ENCODE results near the gene THRSP.
"Not testable (repeated sequence)": the region's sequence is repeated elsewhere in the genome, so short reads cannot be mapped to it uniquely, and the experiment has no call there.

THRSP gene

DNA sequence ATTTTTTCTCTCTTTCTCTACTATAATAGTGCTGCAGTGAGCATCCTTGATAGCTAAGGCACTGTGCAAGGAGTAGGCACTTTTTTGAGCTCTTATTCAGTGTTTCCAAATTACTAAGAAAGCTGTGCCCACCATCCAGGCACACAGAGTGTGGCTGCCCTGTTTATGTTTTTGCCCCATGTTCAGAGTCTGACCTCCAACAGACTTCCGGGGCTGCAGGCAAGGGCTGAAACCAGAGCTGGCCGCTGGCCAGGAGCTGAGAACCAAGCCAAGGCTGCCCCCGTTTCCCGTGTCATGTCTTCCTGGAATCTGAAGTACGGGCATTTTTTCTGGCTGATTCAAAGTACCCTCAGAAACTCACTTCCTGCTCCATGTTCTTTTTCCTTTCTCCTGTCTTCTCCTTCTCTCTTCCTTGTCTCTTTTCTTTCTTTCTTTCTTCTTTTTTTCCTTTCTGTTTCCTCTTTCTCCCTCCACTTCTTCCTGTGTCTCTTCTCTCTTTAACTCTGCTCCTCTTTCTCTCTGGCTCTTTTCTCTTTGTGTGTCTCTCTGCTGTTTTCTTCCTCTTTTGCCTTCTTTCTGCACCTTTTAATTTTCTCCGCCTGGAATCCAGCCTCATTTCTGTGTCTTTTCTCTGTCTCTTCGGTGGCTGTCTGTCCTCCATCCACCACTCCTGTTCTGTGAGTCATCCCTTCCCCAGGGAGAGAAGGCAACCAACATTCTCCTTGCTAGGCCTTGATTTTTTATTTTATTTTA, 23.6 kb upstream of the THRSP start:
- DNase-seq, result no peak

DNA sequence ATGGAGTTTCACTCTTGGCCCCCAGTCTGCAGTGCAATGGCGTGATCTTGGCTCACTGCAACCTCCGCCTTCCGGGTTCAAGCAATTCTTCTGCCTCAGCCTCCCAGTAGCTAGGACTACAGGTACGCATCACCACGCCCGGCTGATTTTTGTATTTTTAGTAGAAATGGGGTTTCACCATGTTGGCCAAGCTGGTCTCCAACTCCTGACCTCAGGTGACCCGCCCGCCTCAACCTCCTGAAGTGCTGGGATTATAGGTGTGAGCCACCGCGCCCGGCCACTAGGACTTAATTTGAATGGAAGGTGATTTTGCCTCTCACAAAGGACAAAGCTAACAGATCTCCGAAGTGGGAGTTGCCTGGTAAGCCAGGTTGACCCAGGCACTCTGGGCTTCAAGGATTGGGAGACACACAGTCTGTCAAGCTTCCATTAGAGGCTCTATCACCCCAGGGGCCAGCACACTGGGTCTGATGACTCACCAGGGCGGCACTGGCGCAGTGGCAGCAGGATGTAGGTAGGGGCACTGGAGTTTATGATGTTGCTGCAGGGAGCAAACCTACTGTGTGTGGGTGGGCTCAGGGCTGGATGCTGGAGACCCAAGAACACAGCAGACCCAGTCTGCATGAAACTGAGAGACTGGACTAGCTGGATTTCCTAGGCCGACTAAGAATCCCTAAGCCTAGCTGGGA, 22.8 kb upstream of the THRSP start:
- no peak for DNase-seq

DNA sequence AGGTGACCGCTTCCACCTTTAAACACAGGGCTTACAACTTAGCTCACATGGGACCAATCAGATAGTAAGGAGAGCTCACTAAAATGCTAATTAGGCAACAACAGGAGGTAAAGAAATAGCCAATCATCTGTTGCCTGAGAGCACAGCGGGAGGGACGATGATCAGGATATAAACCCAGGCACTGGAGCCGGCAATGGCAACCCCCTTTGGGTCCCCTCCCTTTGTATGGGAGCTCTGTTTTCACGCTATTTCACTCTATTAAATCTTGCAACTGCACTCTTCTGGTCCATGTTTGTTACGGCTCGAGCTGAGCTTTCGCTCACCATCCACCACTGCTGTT, 22.3 kb upstream of the THRSP start:
- not testable (repeated sequence) for DNase-seq

DNA sequence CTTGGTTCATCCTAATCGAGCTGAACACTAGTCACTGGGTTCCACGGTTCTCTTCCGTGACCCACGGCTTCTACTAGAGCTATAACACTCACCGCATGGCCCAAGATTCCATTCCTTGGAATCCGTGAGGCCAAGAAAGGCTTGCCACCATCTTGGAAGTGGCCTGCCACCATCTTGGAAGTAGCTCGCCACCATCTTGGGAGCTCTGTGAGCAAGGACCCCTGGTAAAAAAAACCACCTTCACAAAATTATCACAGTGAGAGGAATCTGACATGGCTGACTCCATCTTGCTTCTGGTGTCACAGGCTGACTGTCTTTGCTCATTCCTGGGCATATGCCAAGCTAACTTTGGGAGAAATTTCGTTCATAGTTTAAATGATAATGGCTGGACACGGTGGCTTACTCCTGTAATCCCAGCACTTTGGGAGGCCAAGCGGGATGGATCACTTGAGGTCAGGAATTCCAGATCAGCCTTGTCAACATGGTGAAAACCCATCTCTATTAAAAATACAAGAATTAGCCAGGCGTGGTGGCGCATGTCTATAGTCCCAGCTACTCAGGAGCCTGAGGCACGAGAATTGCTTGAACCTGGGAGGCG, 21.7 kb upstream of the THRSP start:
- DNase-seq, result no peak

DNA sequence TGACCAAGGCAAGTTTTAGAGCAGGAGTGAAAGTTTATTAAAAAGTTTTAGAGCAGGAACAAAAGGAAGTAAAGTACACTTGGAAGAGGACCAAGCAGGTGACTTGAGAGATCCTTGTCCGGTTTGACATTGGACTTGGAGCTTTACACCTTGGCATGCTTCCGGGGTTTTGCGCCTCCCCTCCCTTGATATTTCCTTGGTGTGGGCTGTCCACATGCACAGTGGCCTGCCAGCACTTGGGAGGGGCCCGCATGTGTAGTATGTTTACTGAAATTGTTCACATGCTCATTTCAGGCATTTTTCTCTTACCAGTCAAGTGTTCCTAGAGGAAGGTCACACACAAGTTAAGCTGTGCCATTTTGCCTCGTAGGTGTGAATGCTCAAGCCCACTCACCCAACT, 19.0 kb upstream of the THRSP start:
- no peak for DNase-seq

DNA sequence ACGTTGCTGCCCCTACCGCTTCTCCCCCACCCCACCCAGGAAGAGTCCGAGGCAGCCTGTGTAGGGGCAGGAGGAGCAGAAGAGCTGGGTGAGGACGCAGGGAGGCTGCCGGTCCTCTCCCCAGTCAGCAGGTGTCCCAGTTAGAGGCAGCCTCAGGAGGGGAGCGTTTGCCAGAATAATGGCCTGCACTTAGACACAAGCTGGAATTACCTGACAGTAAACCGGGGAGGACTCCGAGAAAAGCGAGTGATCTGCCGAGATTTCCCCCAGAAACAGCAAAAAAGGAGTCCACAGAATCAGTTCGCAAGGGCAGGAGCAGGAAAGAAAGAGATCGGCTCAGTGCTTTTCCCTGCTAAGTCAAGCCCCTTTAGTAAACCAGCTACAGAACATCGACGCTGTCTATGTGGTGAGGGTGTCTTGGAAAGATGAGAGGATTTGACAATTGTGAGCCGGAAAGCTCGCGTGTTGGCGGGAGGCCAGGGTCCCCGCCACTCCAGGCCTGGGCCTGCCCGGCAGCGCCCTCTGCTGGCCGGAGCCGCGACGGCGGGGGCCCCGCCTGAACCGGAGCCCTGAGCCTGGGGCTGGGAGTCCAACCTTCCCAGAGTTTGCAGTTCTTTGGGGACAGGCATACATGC, 17.7 kb upstream of the THRSP start:
- DNase-seq, result peak; percentile 42

DNA sequence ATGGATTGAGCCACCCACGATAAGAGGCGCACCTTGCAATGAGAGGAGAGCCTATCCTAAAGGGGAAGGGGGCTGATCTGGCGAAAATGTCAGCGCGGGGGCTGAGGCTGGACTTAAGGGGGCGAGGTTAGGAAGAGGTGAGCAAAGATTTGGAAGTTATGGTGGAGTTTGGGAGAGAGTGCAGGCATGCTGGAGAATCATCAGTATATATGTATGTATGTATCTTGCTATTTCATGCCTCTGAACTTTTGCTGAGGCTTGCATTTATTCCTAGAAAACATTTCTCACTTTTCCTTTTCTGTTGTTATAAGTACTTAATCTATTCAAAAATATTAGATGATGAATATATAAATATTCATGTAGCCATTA, 17.2 kb upstream of the THRSP start:
- DNase-seq, result no peak

DNA sequence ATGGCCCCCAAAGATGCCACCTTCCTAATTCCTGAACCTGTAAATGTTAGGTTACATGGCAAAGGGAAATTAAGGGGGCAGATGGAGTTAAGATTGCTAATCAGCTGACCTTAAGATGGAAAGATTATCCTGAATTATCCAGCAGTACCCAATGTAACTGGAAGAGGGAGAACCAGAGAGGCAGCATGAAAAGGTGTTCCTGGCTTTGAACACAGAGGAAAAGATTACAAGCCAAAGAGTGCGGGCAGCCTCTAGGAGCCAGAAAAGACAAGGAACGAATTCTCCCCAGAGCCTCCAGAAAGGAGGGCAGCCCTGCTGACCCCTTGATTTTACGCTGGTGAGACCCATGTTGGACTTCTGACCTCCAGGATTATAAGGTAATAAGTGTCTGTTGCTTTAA, 15.1 kb upstream of the THRSP start:
- DNase-seq, result no peak

DNA sequence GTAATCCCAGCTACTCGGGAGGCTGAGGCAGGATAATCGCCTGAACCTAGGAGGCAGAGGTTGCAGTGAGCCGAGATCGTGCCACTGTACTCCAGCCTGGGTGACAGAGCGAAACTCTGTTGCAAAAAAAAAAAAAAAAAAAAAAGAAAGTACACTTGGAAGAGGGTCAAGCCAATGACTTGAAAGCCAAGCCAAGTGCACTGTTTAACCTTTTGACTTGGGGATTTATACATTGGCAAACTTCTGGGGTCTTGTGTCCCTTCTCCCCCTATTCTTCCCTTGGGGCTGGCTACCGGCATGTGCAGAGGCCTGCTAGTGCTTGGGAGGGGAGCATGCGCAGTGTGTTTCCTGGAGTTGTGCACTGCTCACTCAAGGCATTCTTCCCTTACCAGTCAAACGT, 14.3 kb upstream of the THRSP start:
- no peak for DNase-seq

DNA sequence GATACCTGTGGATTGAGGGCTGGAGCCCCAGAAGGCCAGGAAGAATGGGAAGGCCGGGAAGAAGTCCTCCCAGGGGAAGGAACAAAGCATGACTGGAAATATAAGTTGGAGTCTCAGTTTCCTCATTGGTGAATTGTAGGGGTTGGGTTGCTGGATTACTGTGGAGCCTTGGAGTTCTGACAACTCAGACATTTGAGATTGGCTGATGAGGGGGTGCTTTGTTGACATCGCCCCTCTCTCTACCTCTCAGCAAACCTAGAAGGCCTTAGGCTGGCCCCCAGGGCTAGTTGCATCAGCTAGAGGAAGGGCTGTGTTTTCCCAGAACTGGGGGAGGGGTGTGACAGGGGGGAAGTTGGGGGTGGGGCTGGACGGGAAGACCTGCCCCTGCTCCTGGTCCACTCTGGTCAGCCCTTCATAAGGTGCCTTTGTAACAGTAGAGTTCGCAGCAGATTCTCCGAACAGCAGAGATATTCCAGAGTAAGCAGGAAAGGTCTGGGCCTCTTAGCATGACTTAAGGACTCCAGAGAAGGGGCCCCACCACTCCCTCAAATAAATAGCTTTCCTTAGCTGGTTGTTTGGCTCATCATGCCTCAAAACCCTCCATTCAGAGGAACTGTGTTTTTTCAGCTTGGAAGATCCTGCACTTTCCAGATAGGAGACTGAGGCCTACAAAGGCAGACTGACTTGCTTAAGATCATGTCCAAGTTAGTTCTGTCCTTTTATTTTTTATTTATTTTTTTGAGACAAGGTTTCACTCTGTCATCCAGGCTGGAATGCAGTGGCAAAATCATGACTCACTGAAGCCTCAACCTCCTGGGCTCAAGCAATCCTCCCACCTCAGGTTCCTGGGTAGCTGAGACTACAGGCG, 12.5 kb upstream of the THRSP start:
- no peak for DNase-seq

DNA sequence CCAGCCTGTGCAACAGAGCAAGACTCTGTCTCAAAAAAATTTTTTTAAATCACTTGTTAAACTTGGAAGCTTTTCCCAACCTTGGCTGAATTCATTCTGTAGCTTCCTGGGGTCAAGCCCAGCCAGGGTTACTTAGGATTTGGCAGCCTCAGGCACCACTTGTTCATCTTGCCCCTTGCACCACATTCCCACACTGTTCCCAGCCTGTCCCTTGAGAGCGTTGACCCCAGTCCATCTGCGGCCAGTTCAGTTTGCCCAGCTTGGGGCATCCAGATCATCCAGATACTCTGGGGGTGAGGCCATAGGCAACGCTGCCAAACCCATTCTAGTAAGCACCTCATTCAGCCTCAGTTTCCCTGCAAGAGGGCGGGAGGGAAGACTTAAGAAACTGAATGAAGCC, 8.7 kb upstream of the THRSP start:
- no peak for DNase-seq

DNA sequence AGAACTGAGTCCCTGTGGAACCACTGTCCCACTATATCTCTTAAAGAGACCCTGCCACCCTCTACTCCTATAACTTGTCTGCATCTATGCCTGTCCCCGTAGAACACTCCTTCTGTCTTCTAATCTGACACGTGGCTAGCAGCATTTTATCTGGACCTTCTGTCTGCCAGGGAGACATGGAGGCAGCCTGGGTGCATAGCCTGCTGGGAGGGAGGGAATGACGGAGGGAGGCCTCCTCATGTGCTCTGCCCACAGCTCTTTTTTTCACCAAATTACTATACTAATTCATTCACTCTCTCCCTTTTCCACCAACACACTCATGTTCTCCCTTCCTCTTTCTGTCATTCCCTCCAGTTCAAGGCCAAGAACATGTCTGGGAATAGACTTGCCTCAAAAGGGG, 7.6 kb upstream of the THRSP start:
- no peak for DNase-seq

DNA sequence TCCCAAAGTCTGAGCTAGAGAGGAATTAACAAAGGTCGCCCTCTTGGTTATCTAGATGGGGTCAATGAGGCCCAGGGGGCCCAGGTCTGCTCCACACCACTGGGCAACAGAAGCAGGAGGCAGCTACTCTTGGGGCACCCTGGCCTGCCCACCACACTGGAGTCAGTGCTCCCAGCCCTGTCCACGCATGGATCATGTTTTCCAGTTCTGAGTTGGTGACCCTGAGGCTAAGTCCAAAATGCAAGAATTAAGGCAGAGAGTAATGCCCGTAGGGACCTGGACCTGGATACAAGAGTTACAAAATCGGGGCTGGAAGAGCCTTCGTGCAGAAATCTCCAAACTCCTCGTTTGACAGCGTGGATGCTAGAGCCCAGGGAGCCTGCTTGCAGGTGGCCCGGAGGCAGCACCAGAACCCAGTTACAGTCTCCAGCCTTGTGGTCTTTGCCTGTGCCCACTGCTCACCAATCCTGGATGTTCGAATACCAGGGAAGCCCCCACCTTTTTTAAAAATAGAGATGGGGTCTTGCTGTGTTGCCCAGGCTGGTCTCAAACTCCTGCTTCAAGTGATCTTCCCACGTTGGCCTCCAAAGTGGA, 6.1 kb upstream of the THRSP start:
- DNase-seq, result no peak

DNA sequence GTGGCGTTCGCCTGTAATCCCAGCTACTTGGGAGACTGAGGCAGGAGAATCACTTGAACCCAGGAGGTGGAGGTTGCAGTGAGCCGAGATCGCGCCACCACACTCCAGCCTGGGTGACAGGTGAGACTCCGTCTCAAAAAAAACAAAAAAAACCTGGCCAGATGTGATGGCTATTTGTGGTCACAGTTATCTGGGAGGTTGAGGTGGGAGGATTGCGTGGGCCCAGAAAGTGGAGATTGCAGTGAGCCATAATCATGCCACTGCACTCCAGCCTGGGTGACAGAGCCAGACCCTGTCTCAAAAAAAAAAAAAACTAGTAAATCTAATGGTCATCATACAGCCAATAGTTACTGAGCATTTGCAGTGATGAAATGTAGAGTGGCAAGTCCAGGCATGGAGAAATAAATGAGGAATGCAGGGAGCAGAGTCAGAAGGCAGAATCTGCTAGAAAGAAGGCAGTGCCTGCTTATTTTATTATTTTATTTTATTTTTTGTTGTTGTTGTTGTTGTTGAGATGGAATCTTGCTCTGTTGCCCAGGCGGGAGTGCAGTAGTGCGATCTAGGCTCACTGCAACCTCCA, 3.8 kb upstream of the THRSP start:
- not testable (repeated sequence) for DNase-seq

DNA sequence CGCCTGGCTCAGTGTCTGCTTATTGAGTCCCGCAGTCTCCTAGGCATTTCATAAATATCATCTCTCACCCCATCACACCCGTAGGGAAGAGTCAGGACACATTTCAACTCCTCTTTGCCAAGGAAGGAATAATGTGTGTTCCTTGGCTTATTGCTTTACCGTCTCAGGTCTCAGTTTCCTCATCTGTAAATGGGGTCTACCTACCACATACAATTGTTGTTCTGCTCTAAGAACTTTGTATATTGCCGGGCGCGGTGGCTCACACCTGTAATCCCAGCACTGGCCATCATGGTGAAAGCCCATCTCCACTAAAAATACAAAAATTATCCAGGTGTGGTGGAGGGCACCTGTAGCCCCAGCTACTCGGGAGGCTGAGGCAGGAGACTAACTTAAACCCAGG, 3.1 kb upstream of the THRSP start:
- no peak for DNase-seq

DNA sequence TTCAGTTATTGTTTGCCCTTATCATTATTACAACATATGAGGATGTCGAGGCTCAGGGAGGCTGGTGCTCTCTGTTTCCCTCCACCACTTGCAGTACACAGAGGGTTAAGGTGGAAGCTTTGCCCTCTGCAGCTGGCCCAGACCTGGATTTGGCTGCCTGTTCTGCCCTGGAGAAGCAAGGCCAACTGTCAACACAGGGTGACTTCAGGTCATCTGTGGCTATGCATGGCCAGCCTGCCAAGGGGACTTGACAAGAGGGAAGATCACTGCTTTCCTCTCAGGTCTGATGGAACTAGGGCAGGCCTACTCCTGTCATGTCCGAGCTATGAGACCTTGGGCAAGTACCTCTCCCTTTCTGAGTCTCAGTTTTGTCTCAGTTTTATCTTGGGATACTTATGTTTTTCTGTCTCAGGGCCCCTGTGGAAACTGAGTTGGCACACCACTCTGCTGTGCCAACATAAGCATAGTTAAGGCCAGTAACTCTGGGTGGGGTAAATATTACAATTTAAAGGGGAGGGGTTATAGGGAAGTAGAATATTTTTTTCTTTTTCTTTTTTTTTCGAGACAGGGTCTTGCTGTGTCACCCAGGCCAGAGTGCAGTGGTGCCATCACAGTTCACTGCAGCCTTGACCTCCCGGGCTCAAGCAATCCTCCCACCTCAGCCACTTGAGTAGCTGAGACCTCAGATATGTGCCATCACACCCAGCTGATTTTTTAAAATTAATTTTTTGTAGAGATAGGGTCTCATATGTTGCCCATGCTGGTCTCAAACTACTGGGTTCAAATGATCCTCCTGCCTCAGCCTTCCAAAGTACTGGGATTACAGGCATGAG, 2.4 kb upstream of the THRSP start:
- DNase-seq, result no peak

DNA sequence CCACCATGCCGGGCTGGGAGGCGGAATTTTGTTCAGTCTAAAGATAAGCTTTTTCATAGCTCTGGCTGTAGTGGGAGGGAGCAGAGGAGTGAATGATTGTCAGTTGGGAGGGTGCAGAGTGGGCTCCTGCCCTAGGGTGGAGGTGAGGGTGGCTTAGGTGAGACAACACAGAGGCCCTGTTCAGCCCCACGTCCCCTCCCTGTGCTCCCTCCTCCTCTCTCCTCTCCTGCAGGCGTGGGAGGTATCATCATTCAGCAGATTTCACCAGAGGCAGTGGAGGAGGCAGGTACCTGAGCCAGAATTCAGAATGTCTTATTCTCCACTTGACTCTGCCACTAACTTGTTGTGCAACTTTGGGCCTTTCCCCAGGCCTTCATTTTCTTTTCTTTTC, 1.7 kb upstream of the THRSP start:
- DNase-seq, result no peak

DNA sequence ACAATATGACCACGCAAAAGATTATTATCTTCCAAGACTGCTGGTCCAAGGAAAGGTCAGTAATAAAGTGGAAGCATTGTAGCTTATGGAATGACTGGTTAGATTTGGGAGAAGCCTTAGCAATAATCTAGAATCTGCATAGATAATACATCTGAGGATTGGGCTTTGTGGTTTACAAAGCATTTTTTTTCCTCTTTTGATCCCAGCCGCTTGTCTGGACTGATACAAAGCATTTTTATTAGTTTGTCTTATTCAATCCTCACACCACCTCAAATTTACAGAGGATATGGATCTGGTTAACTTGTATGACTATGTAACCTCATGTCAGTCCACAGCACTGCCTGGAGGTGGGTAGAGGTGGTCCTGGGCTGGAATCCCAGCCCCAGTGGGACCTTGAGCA, 990 bp upstream of the THRSP start:
- no peak for DNase-seq

DNA sequence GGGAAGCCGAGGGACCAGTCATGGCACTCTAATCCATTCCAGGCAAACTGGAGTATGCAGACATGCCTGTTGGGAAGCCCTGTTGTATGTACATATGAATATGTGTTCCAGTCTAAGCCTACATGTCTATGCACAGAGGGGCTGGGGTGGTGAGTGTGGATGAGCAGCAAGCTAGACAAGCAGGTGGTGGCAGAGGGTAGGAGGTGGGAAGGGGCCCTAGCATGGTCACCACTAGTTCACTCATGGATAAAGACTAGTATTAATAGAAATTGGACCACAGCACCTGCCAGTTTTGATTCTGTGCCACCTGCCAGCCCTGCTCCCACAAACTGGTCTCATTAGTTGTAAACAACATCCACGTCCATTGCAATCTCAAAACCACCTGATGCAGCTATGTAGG, 1.5 kb downstream of the THRSP start:
- DNase-seq, result no peak

DNA sequence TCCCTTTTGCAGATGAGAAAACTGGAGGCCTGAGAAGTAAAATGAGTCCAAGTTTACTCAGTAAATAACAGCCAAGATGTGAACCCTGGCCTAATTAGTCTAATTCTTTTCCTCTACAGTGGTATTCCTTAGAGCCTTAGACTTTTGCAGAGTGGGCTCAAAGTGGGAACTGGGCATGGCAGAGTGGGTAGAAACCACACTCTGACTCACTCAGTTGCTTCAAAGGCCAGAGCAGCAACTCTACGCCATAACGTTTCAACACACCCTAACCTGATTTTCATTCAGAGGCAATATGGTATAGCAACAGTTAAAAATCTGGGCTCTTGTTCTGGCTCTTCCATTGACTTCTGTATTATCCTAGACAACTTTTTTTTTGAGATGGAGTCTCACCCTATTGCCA, 2.8 kb downstream of the THRSP start:
- no peak for DNase-seq

DNA sequence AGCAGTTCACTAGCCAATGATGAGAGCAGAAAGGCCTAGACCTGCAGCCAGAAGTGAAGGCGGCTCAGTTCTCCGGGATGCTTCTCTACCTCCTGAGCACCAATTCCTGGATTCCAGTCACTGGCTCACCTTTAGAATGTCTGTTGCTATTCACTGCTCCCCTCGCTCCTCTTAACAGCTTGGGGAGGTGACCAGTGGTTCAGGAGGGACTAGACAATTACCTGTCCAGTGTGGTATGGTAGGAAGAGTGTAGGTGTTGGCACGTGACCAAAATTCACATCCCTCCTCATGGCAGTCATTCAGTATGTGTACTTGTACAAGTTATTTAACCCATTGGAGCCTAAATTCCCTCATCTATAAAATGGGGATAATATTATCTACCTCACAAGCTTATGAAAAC, 4.0 kb downstream of the THRSP start:
- DNase-seq, result no peak

DNA sequence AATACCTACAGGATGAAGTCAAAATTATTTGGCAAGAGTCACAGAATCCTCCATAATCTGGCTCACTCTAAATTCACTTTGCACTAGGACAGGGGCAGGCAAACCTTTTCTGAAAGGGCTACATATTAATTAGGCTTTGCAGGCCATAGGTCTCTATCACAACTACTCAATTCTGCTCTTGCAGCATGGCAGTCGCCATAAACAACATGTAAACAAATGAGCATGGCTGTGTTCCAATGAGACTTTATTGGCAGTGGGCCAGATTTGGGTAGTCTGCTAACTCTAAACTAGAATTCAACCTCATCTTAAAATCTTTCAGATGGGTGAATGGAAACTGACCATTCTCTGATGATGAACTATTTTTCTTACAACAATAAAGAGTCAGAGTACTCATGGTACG, 5.8 kb downstream of the THRSP start:
- no peak for DNase-seq

Data from NCI-H187 treated with DMSO at 0.1 percent for 48 hours (cell line).